ENCODE measurements around the gene CYB5R3. TPM values are rescaled to one million over a fixed set of nuclear protein-coding genes. Genes with fewer than 3 reads are reported as not detected.
"Not testable (repeated sequence)": the region's sequence is repeated elsewhere in the genome, so short reads cannot be mapped to it uniquely, and the experiment has no call there.

Gene CYB5R3
- total RNA-seq, 8 experiments from 2014 or later = 19.7 to 89.0 (median 54.0) TPM

- Histone ChIP-seq H3K4me1 (replicated peaks in 1 of 2) (peaks cover 33 to 38% of the 10 kb centered on the region in 2 donors), H3K4me3 (no peak overlapping the region), H3K27ac (no peak overlapping the region)
- 86 to 100% (median 94%) methylated on average over 5 to 10 of the region's 11 CpGs; no CpG with 5 or more reads in 5 of the 10 experiments for WGBS, 10 experiments
- no peak for ATAC-seq (replicated peaks in 6 of 8)
- in situ Hi-C loops (cut with MboI; ENCODE audit: low pct_unique_long_range_greater_than_20kb in 2 of 9, low sequenced_read_pairs in 9 of 9, unreplicated experiment in 9 of 9) = no loop called here
Measured at GRCh38 chr22:42612336-42612735, 36.9 kb downstream of the CYB5R3 start.

DNA sequence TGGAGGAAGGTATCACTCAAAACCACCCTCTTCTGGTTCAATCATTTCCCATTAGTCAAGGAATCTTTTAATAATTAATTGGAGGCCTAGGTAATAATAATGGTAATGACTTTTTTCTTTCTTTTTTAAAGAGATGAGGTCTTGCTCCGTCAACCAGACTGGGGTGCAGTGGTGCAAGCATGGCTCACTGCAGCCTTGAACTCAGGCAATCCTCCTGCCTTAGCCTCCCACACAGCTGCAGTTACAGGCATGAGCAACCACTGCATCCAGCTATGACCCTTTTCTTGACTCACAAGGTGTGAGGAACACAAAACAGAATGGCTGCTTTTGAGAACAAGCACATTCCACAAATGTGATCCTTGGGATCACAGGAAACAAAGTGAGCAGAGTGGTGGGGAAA, 38.1 kb downstream of the CYB5R3 start:
- no peak overlapping the region for H3K27ac ChIP-seq
- H3K4me3 ChIP-seq = no peak overlapping the region
- 43 to 100% (median 83%) methylated on average over 1 of the region's 1 CpG; no CpG with 5 or more reads in 6 of the 10 experiments for WGBS, 10 experiments
- H3K4me1 ChIP-seq (replicated peaks in 1 of 2) = peaks cover 32 to 38% of the 10 kb centered on the region in 2 donors
- ATAC-seq (replicated peaks in 6 of 8) = no peak
- in situ Hi-C loops (cut with MboI; ENCODE audit: low pct_unique_long_range_greater_than_20kb in 2 of 9, low sequenced_read_pairs in 9 of 9, unreplicated experiment in 9 of 9) = no loop called here

DNA sequence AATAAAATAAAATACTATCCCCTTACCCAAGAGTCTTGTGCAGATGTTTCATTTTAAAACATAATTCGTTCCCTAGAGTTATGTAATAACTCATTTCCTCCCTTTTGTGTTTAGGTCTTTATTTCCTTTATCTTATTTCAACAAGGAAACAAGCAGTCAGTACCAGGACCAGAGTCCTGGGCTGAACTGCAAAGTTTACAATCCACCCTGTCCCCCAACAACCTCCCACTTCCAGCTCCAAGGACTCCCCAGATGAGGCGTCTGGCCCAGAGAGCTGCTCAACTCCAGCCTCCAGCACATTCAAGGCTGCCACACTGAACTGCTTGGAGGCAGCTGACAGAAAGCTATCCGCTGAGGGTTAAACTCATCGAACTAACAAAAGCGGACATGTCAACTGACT, 39.0 kb downstream of the CYB5R3 start:
- no peak overlapping the region for H3K4me3 ChIP-seq
- in situ Hi-C loops (cut with MboI; ENCODE audit: low pct_unique_long_range_greater_than_20kb in 2 of 9, low sequenced_read_pairs in 9 of 9, unreplicated experiment in 9 of 9) = no loop called here
- H3K4me1 ChIP-seq (replicated peaks in 1 of 2) = peaks cover 27 to 31% of the 10 kb centered on the region in 2 donors
- no peak overlapping the region for H3K27ac ChIP-seq
- no peak for ATAC-seq (replicated peaks in 6 of 8)
- WGBS, 10 experiments = 59 to 100% (median 96%) methylated on average over 1 to 5 of the region's 5 CpGs; no CpG with 5 or more reads in 2 of the 10 experiments

DNA sequence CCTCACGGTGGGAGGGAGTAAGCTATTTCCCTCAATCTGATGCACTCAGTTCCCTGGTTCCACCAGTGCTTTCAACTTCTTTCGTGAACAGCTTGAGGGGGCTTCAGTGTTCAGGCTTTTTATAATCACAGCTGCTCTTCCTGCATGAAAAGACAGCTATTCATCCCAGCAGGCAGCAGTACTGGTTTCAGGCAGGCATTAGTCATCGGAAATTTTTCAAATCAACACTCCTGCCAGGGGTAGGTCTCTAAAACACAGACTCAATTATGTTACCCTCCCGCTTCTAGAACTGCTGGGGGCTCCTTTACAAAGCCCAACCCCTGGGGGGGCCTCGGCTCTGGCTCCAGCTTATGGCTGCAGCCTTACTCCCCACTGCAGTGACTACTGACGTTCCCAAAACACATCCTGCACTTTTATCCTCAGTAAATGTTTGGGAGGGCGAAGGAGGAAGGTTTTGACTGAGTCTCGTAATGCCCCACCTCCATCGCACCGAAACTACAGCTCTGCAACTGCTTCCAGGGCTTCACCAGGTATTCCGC, 40.3 kb downstream of the CYB5R3 start:
- 0 to 67% (median 32%) methylated on average over 1 to 8 of the region's 11 CpGs; no CpG with 5 or more reads in 1 of the 10 experiments for WGBS, 10 experiments
- in situ Hi-C loops (cut with MboI; ENCODE audit: low pct_unique_long_range_greater_than_20kb in 2 of 9, low sequenced_read_pairs in 9 of 9, unreplicated experiment in 9 of 9) = no loop called here
- Histone ChIP-seq H3K4me3 (peak overlapping the region in 2 of 5 donors; percentile 8 to 10), H3K27ac (peak overlapping the region; percentile 4 to 78), H3K4me1 (replicated peaks in 1 of 2) (peaks cover 27 to 31% of the 10 kb centered on the region in 2 donors)
- ATAC-seq (replicated peaks in 6 of 8) = peak; percentile 60 to 87 (median 74)

DNA sequence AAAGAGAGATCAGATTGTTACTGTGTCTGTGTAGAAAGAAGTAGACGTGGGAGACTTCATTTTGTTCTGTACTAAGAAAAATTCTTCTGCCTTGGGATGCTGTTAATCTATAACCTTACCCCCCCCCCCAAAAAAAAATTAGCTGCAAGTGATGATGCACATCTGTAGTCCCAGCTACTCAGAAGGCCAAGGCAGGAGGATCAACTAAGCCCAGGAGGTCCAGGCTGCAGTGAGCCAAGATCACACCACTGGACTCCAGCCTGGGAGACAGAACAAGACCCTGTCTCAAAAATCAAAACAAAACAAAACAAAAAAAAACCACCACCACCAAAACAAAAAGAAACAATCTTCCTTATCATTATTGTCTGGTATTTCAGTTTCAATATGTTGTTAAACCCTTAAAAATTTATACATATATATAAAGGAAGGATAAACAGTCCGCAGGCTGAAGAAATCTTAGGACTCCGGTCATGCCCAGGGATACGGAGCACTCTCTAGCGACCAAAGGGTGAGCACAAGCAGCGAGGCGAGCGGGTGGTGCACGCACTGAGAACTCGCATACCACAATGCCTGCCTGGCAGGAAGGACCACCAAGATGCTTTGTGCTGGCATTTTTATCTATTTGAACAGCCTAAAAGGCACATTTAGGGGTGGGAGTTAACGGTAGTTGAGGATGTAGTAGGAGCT, 40.9 kb downstream of the CYB5R3 start:
- H3K4me1 ChIP-seq (replicated peaks in 1 of 2) = peaks cover 23 to 28% of the 10 kb centered on the region in 2 donors
- in situ Hi-C loops (cut with MboI; ENCODE audit: low pct_unique_long_range_greater_than_20kb in 2 of 9, low sequenced_read_pairs in 9 of 9, unreplicated experiment in 9 of 9) = no loop called here
- ATAC-seq (replicated peaks in 6 of 8) = peak in 4 of 8 experiments; percentile 31 to 57 (median 42)
- peak overlapping the region; percentile 4 to 69 for H3K27ac ChIP-seq
- H3K4me3 ChIP-seq = peak overlapping the region in 2 of 5 donors; percentile 8 to 10
- 39 to 100% (median 81%) methylated on average over 3 to 9 of the region's 11 CpGs; no CpG with 5 or more reads in 4 of the 10 experiments for WGBS, 10 experiments

DNA sequence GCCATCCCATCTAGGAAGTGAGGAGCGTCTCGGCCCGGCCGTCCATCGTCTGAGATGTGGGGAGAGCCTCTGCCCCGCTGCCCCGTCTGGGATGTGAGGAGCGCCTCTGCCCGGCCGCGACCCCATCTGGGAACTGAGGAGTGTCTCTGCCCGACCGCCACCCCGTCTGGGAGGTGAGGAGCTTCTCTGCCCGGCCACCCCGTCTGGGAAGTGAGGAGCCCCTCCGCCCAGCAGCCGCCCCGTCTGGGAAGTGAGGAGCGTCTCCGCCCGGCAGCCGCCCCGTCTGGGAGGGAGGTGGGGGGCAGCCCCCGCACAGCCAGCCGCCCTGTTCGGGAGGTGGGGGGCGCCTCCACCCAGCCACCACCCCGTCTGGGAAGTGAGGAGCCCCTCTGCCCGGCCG, 41.6 kb downstream of the CYB5R3 start:
- H3K27ac ChIP-seq; H3K4me3 ChIP-seq; in situ Hi-C loops (cut with MboI; ENCODE audit: low pct_unique_long_range_greater_than_20kb in 2 of 9, low sequenced_read_pairs in 9 of 9, unreplicated experiment in 9 of 9); ATAC-seq (replicated peaks in 6 of 8): not testable (repeated sequence)
- 80% methylated on average over 1 of the region's 31 CpGs; no CpG with 5 or more reads in 9 of the 10 experiments for WGBS, 10 experiments
- H3K4me1 ChIP-seq (replicated peaks in 1 of 2) = peaks cover 17 to 21% of the 10 kb centered on the region in 2 donors

- Histone ChIP-seq H3K4me1 (replicated peaks in 1 of 2) (peaks cover 10 to 12% of the 10 kb centered on the region in 2 donors), H3K4me3 (no peak overlapping the region), H3K27ac (no peak overlapping the region)
- WGBS, 10 experiments = 30 to 100% (median 80%) methylated on average over 1 to 3 of the region's 3 CpGs; no CpG with 5 or more reads in 4 of the 10 experiments
- in situ Hi-C loops (cut with MboI; ENCODE audit: low pct_unique_long_range_greater_than_20kb in 2 of 9, low sequenced_read_pairs in 9 of 9, unreplicated experiment in 9 of 9) = no loop called here
- peak in 1 of 8 experiments; percentile 12 for ATAC-seq (replicated peaks in 6 of 8)
Measured at GRCh38 chr22:42604403-42604802, 44.8 kb downstream of the CYB5R3 start.

GRCh38 chr22:42603427-42603826, 45.8 kb downstream of the CYB5R3 start:
- Histone ChIP-seq H3K4me3 (no peak overlapping the region), H3K27ac (no peak overlapping the region), H3K4me1 (replicated peaks in 1 of 2) (peaks cover 2 to 3% of the 10 kb centered on the region in 2 donors)
- in situ Hi-C loops (cut with MboI; ENCODE audit: low pct_unique_long_range_greater_than_20kb in 2 of 9, low sequenced_read_pairs in 9 of 9, unreplicated experiment in 9 of 9) = no loop called here
- ATAC-seq (replicated peaks in 6 of 8) = no peak
- WGBS, 10 experiments = 71 to 100% (median 97%) methylated on average over 1 to 2 of the region's 2 CpGs

DNA sequence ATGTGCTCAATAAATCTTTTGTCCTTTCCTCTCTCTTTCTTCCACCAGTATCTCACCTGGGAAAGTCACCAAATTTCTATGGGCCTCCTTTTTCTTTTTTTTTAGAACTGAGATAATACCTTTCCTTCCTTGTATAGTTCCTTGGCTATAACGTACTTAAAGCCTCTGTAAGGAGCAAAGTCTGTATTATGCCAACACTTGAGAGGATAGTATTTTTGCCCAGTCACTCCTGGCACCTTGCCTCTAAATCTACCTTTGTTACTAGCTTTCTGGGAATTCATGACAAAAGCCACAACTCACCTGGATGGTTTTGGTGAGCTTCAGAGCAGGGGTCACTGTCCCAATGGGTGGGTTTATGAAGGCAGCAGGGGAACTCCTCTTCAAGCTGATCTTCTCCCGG, 46.7 kb downstream of the CYB5R3 start:
- H3K4me1 ChIP-seq (replicated peaks in 1 of 2) = no peaks in the 10 kb centered on the region
- no peak overlapping the region for H3K4me3 ChIP-seq
- in situ Hi-C loops (cut with MboI; ENCODE audit: low pct_unique_long_range_greater_than_20kb in 2 of 9, low sequenced_read_pairs in 9 of 9, unreplicated experiment in 9 of 9) = no loop called here
- WGBS, 10 experiments = 33 to 100% (median 97%) methylated on average over 1 to 2 of the region's 2 CpGs; no CpG with 5 or more reads in 2 of the 10 experiments
- H3K27ac ChIP-seq = no peak overlapping the region
- no peak for ATAC-seq (replicated peaks in 6 of 8)

- ATAC-seq (replicated peaks in 6 of 8) = no peak
- in situ Hi-C loops (cut with MboI; ENCODE audit: low pct_unique_long_range_greater_than_20kb in 2 of 9, low sequenced_read_pairs in 9 of 9, unreplicated experiment in 9 of 9) = no loop called here
- 80 to 100% (median 98%) methylated on average over 1 to 5 of the region's 6 CpGs; no CpG with 5 or more reads in 2 of the 10 experiments for WGBS, 10 experiments
- Histone ChIP-seq H3K4me3 (no peak overlapping the region), H3K27ac (no peak overlapping the region), H3K4me1 (replicated peaks in 1 of 2) (no peaks in the 10 kb centered on the region)
Measured at GRCh38 chr22:42601879-42602465, 47.2 kb downstream of the CYB5R3 start.

- WGBS, 10 experiments = 60 to 100% (median 90%) methylated on average over 1 to 7 of the region's 11 CpGs; no CpG with 5 or more reads in 1 of the 10 experiments
- Histone ChIP-seq H3K27ac (no peak overlapping the region), H3K4me3 (no peak overlapping the region), H3K4me1 (replicated peaks in 1 of 2) (no peaks in the 10 kb centered on the region)
- ATAC-seq (replicated peaks in 6 of 8) = no peak
- in situ Hi-C loops (cut with MboI; ENCODE audit: low pct_unique_long_range_greater_than_20kb in 2 of 9, low sequenced_read_pairs in 9 of 9, unreplicated experiment in 9 of 9) = no loop called here
Measured at GRCh38 chr22:42596863-42597530, 52.2 kb downstream of the CYB5R3 start.

GRCh38 chr22:42596336-42596735, 52.9 kb downstream of the CYB5R3 start:
- in situ Hi-C loops (cut with MboI; ENCODE audit: low pct_unique_long_range_greater_than_20kb in 2 of 9, low sequenced_read_pairs in 9 of 9, unreplicated experiment in 9 of 9) = no loop called here
- Histone ChIP-seq H3K27ac (no peak overlapping the region), H3K4me1 (replicated peaks in 1 of 2) (no peaks in the 10 kb centered on the region), H3K4me3 (no peak overlapping the region)
- no peak for ATAC-seq (replicated peaks in 6 of 8)
- 60 to 100% (median 88%) methylated on average over 1 to 2 of the region's 5 CpGs; no CpG with 5 or more reads in 6 of the 10 experiments for WGBS, 10 experiments

GRCh38 chr22:42595434-42595833, 53.8 kb downstream of the CYB5R3 start:
- Histone ChIP-seq H3K4me3 (no peak overlapping the region), H3K27ac (no peak overlapping the region), H3K4me1 (replicated peaks in 1 of 2) (no peaks in the 10 kb centered on the region)
- ATAC-seq (replicated peaks in 6 of 8) = no peak
- 60 to 100% (median 83%) methylated on average over 1 to 3 of the region's 3 CpGs; no CpG with 5 or more reads in 6 of the 10 experiments for WGBS, 10 experiments
- in situ Hi-C loops (cut with MboI; ENCODE audit: low pct_unique_long_range_greater_than_20kb in 2 of 9, low sequenced_read_pairs in 9 of 9, unreplicated experiment in 9 of 9) = no loop called here

Data from motor neuron (in vitro differentiated cells).